NCI-H460 (cell line): ENCODE data around the gene TRPC4. TPM values are rescaled to one million over a fixed set of nuclear protein-coding genes. Genes with fewer than 3 reads are reported as not detected.

Experiments
- DNase-seq: peaks from one replicate; pipeline ENCODE4 v3.0.0-alpha.2; 2016; ENCODE audit warnings: low read depth; ENCODE audit errors: extremely low read depth
- total RNA-seq: library from RNA; depleted of rRNA; stranded (reverse); fragments of >200 nt; shearing (Covaris generic); gene quantifications from 2 replicates; pipeline ENCODE4 v1.2.3, GENCODE V29; 2014

Gene TRPC4
- total RNA-seq, 1 experiment from 2014 or later, result 0.62 TPM

DNA sequence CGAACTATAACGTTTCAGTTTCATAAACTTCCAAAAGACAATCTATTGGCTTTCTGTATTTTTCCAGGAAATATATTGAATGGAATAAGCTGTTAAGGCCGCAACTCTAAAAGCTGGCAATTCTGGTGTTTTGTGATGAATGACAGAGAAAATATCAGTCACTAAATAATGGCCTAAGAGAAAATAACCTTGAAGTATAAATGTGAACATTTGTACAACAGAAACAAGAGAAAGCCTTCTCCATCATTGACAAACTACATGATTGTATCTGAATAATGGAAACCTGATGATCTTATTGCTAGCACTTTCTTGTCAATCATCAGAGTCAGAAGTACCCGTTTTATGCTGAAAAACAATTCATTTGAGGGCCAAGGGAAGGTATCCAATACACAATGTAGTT, 134.3 kb downstream of the TRPC4 start:
- no peak for DNase-seq

DNA sequence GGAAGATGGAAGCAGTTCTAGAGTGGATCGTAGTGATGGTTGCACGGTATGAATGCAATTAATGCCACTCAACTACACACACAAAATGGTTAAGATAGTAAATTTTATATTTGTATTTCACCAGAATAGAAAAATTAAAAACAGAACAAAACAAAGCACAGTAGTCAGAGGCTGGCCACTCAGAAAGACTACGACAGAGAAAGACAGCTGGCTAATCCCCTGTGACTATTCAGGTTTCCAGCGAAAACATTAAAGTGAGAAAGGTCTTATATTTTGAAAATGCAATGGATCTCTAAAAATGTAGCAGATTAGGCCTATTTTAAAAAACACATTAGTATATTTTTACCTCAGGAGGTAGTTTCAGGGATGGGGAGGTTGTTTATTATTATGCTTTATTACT, 139.7 kb downstream of the TRPC4 start:
- no peak for DNase-seq

DNA sequence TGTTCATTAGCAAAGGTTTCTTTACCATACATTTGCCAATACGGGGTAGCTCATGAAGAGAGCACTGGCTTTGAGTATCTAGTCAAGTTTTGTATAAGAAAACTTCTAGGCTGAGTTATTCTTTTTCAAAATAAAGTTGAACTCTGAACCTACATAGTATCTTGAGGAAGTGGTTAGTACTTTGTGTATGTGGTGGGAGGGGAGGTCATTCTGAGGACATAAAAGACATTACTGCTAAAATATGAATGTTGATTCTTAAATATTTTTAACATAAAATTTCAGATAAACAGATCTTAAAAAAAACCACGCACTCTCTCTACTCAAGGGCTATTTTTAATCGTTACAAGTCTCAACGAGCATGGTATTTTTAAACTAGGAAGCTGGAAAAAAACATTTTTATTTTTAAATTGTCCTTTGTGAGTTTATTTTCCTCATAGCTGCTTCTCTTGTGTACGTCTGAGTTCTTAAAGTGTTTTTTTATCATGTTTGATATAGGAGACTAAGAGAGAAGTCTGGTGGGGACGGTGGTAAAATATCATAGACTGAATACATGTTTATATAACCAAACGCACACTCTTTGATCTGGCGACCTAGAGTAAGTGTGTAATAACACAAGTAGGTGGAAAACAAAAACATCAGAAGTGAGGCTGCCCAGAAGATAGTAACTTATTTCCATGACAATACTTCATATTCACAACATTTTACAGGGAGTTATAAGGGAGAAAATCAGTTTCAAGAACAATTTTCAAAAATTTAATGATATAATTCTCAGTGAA, 153.0 kb downstream of the TRPC4 start:
- DNase-seq, result no peak

- no peak for DNase-seq
Observed at GRCh38 chr13:37715606-37716015, 154.0 kb downstream of the TRPC4 start.

GRCh38 chr13:37709318-37709717, 160.3 kb downstream of the TRPC4 start:
- no peak for DNase-seq

DNA sequence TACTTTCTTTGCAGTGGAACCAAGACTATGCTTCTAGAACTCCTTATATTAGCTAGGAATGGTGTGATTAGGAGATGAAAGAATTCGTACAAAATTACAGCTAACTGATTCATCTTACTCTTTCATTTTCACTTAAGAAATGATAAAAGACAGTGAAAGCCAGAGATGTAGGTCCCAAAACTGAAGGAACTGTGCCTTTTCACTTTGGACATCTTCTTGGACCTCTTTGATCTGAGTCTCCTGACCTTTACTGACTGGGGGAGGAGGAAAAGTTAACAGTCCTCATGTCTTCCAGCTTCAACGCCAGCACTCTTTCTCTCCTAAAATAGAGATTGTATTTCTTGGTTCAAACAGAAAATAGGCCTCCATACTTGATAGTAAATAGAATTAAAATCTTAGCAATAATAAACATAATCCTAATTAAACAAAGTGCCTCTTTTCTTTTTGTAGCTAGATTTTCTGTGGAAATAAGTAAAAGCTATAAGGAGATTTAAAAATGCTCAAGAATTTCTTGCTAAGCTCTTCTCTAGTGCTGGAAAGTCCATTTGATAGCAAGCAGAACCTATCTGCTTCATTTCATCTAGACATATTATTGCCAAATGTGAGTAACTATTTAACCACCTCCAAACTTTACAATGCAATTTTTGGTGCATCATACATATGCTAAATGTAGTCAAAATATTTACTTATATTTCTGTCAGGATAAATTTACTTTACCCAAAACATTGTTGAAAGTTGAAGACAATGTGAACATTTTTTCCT, 161.7 kb downstream of the TRPC4 start:
- no peak for DNase-seq

DNA sequence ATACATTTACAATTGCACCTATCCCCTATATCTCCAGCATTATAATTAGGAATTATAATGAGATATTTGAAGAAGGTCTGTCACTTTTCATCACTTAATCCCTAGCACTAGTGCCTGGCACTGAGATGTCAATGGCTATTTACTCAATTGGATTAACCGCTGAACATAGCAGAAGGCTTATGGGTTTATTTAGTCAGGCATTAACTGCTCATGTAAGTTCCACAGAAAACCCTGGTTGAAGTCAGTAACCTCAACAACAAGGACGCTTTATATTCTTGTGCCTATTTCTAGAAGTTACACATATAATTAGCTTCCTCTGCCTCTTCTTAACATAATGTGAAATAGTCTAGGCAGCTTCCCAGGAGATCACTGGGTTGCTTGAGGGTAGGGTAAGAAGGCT, 163.5 kb downstream of the TRPC4 start:
- DNase-seq, result no peak

- no peak for DNase-seq
Observed at GRCh38 chr13:37701972-37702371, 167.6 kb downstream of the TRPC4 start.

- no peak for DNase-seq
Observed at GRCh38 chr13:37701306-37701705, 168.3 kb downstream of the TRPC4 start.

DNA sequence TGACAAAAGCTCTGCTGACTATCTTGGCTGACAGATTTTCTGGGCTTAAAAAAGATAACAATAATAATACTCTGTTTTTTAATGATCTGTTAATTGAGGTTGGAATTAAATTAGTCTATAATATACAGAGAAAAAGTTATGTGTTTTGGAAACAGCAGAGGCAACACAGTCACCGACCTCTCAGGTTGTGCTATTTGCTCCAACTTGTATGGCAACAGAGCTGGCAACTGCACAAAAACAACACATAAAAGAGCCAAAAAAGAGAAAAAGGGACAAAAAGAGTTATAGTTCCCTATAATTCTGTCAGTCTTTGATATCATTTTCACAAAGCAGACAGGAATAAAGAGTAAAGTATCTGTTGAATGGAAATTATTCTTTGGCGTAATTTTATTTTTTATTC, 168.7 kb downstream of the TRPC4 start:
- DNase-seq, result no peak

DNA sequence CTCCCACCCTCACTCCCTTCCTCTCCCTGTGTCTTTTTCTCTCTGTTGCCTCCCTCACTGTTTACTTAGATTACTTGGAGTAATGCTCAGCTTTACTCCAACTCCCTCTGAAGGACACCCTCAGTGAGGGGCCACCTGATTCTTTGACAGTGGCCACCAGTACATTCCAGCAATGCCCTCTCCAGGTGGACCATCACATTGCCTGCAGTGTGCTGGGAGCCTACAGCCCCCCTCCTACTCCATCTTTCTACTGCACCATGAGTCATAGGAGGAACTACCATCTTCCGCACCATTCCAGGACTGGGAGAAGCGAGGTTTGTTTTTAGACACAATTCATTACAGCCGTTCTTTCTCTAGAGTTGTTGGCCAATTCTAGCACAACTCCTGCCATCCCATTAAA, 174.4 kb downstream of the TRPC4 start:
- DNase-seq, result no peak

- DNase-seq, result no peak
Observed at GRCh38 chr13:37690361-37690760, 179.2 kb downstream of the TRPC4 start.

DNA sequence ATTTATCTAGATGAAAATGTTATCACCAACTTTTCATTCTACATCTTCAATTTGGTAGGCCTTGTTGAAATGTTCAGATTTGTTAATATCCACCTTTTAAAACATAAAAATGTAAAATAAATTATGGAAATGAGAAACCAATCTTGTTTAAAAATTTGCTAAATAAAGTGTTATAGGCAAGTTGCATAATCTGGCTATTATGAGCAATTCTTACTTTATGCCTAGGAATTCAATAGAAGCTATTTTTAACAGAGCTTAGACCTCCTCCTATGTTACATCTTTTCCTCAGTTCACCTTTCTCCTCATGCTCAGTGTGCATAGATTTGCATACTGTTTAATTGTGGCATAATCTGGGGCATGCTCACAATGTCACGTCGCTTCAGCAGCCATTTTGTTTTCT, 183.1 kb downstream of the TRPC4 start:
- no peak for DNase-seq

DNA sequence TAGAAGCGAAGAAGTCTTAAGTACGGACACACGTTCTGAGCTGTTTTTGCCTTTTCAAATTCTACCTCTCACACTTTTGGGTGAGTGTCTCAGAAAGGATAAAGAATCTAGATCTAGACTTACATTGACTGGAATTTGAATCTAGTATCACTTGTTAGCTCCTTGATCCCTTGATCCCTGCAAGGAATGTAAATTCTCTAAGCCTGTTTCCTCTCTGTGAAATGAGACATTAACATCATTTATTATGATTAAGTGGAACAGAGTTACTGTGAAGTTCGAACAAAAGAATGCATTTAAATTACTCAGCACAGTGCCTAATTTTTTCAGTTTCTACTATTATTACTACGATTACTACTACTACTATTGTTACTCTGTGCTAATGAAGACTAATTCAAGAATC, 184.4 kb downstream of the TRPC4 start:
- no peak for DNase-seq

- DNase-seq, result no peak
Observed at GRCh38 chr13:37682496-37682895, 187.1 kb downstream of the TRPC4 start.

- DNase-seq, result no peak
Observed at GRCh38 chr13:37681281-37682032, 188.1 kb downstream of the TRPC4 start.

DNA sequence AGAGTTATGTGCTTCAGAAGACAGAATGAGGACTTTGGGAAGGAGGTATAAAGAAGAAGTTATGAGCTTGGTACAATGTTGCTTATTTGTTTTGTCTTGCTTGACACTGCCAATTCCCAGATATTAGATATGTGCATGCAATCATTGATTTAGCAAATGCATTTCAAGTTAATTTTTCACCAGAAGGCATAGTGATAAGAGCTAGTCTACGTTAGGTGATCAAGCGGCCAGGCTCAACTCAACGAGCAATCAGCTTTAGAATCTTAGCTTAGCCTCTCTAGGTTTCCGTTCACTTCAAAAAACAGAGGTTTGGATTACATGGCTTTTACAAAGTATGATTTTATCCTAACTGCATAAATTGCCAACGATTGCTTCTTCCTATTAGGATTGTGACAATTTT, 189.4 kb downstream of the TRPC4 start:
- no peak for DNase-seq

GRCh38 chr13:37679043-37679442, 190.5 kb downstream of the TRPC4 start:
- no peak for DNase-seq

GRCh38 chr13:37669845-37670244, 199.7 kb downstream of the TRPC4 start:
- no peak for DNase-seq

GRCh38 chr13:37667702-37668101, 201.9 kb downstream of the TRPC4 start:
- DNase-seq, result no peak

- no peak for DNase-seq
Observed at GRCh38 chr13:37666036-37666435, 203.5 kb downstream of the TRPC4 start.

DNA sequence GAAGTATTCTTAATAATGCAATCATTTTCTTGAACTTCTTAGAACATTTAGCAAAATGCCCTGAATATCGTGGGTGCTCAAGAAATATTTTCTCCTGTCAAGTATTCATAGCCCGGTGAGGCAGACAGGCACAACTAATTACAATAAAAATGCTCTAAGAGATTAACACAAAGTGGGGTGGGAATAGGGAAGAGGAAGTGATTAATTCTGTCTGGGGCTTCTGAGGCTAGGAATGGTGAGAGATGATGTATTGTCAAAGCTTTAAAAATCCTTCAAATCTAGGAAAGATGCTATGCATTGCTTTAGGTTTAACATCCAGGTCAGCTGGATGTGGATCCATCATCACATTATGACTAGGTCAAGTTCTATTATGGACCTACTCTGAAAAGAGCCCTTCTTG, 204.2 kb downstream of the TRPC4 start:
- no peak for DNase-seq
